Keratinocyte (primary cell): ENCODE results near the gene OR2S2. TPM values are rescaled to one million over a fixed set of nuclear protein-coding genes. Genes with fewer than 3 reads are reported as not detected.

Source experiments
- DNase-seq: peaks from one replicate; pipeline ENCODE4 v3.0.0-alpha.2; 2011; ENCODE audit warnings: low read depth, missing footprints, low spot score
- FAIRE-seq: peaks from 2 replicates; lab custom pipeline; 2011; peaks lifted over from hg19 to GRCh38; lab: Jason Lieb, UNC
- H2AFZ ChIP-seq: 2 replicates; pipeline ENCODE4 v1.6.0; 2012; ENCODE audit warnings: low read length, control low read depth, inconsistent platforms; ENCODE audit not compliant: control insufficient read depth
- H3K27ac ChIP-seq: 2 replicates; pipeline ENCODE4 v1.5.1; 2011; ENCODE audit warnings: low read length; ENCODE audit not compliant: control insufficient read depth, insufficient read depth
- H3K27me3 ChIP-seq: 3 replicates; pipeline ENCODE4 v1.6.0; 2011; ENCODE audit warnings: low read length; ENCODE audit not compliant: control insufficient read depth, insufficient read depth; ENCODE audit errors: extremely low read depth
- H3K36me3 ChIP-seq, 2 experiments: 2 replicates in 1 of 2; 3 replicates in 1 of 2; pipeline ENCODE4 v1.5.1; 2011; ENCODE audit warnings: low read length in 2 of 2, mild to moderate bottlenecking in 1 of 2; ENCODE audit not compliant: control insufficient read depth in 2 of 2, insufficient read depth in 2 of 2; ENCODE audit errors: extremely low read depth in 1 of 2
- H3K4me1 ChIP-seq: 3 replicates; pipeline ENCODE4 v1.5.1; 2011; ENCODE audit warnings: low read length; ENCODE audit not compliant: control insufficient read depth, insufficient read depth; ENCODE audit errors: extremely low read depth
- H3K4me2 ChIP-seq: 3 replicates; pipeline ENCODE4 v1.6.0; 2011; ENCODE audit warnings: low read depth, low read length; ENCODE audit not compliant: control insufficient read depth, insufficient read depth; ENCODE audit errors: extremely low read depth
- H3K4me3 ChIP-seq, 3 experiments: fragments of 200-600 bp in 1 of 3; sonication (generic) in 1 of 3; 2 replicates in 2 of 3; 3 replicates in 1 of 3; pipeline ENCODE4 v1.5.1; 2011 to 2016; ENCODE audit warnings: low read length in 3 of 3, mild to moderate bottlenecking in 3 of 3, control low read depth in 2 of 3, inconsistent platforms in 1 of 3, low read depth in 1 of 3, mixed read lengths in 1 of 3, mixed run types in 1 of 3, moderate library complexity in 1 of 3; ENCODE audit not compliant: control insufficient read depth in 2 of 3, insufficient read depth in 2 of 3; ENCODE audit errors: extremely low read depth in 1 of 3
- H3K79me2 ChIP-seq: 2 replicates; pipeline ENCODE4 v1.6.0; 2012; ENCODE audit warnings: low read length; ENCODE audit not compliant: control insufficient read depth, insufficient read depth
- H3K9ac ChIP-seq: 3 replicates; pipeline ENCODE4 v1.6.0; 2011; ENCODE audit warnings: low read length; ENCODE audit not compliant: control insufficient read depth, insufficient read depth; ENCODE audit errors: extremely low read depth
- H3K9me1 ChIP-seq: 3 replicates; pipeline ENCODE4 v1.6.0; 2011; ENCODE audit warnings: low read length; ENCODE audit not compliant: control insufficient read depth, insufficient read depth; ENCODE audit errors: extremely low read depth
- H3K9me3 ChIP-seq: 2 replicates; pipeline ENCODE4 v1.5.1; 2012; ENCODE audit warnings: low read depth, low read length; ENCODE audit not compliant: control insufficient read depth
- H4K20me1 ChIP-seq: 3 replicates; pipeline ENCODE4 v1.6.0; 2011; ENCODE audit warnings: low read length; ENCODE audit not compliant: control insufficient read depth, insufficient read depth; ENCODE audit errors: extremely low read depth
- CTCF ChIP-seq, 3 experiments: IDR thresholded peaks in 1 of 3; conservative IDR thresholded peaks in 1 of 3; optimal IDR thresholded peaks in 1 of 3; 2 replicates in 2 of 3; 3 replicates in 1 of 3; pipeline versions ENCODE3 to v1.5.1; 2011; ENCODE audit warnings: low read length in 3 of 3, mild to moderate bottlenecking in 3 of 3, moderate library complexity in 2 of 3, control low read depth in 1 of 3, inconsistent platforms in 1 of 3; ENCODE audit not compliant: insufficient read depth in 2 of 3; ENCODE audit errors: extremely low read depth in 1 of 3
- EZH2 ChIP-seq: IDR thresholded peaks from one replicate; pipeline ENCODE4 v1.6.1; 2012; ENCODE audit warnings: inconsistent platforms, mild to moderate bottlenecking, low read length, moderate library complexity
- dilution Hi-C: fragments of 300-500 bp; cut with MboI; formaldehyde crosslinking; loops from one replicate; pipeline ENCODE4 v1.7.0; 2020; ENCODE audit warnings: low sequenced_read_pairs; ENCODE audit not compliant: extremely low pct_ligation_motif_present
- polyA plus RNA-seq, 5 experiments: library from polyadenylated mRNA; depleted of rRNA in 3 of 5; stranded (reverse) in 3 of 5; stranded (forward) in 1 of 5; unstranded in 1 of 5; fragments of >200 nt; gene quantifications; 1 replicate in 1 of 5; 2 replicates in 3 of 5; 3 replicates in 1 of 5; pipeline versions ENCODE4 v1.2.1 to v1.2.3, GENCODE V29; 2011 to 2012; ENCODE audit warnings: missing spikeins in 2 of 5, low read depth in 1 of 5, low replicate concordance in 1 of 5

OR2S2 gene
- polyA plus RNA-seq, 1 donor (not counting 4 experiments of a cell fraction or from before 2014, with no cell fraction given) = not detected

- Histone ChIP-seq H3K4me3 (no peak overlapping the region), H3K4me2 (no peak overlapping the region), H3K4me1 (peaks cover 4% of the 10 kb centered on the region), H3K9me3 (no peaks in the 10 kb centered on the region), H3K9ac (no peak overlapping the region), H4K20me1 (no peaks in the 10 kb centered on the region), H3K27me3 (no peaks in the 10 kb centered on the region), H3K79me2 (no peaks in the 10 kb centered on the region), H2AFZ (no peak overlapping the region), H3K36me3 (no peaks in the 10 kb centered on the region), H3K27ac (no peak overlapping the region), H3K9me1 (no peaks in the 10 kb centered on the region)
- FAIRE-seq (no peak), DNase-seq (no peak)
- no peak for TF ChIP-seq CTCF (optimal IDR thresholded peaks at IDR 0.05 in 1 of 3, IDR thresholded peaks at IDR 0.05 in 1 of 3, conservative IDR thresholded peaks at IDR 0.05 in 1 of 3; ENCODE audit: extremely low read depth in 1 of 3, insufficient read depth in 2 of 3, low read length in 3 of 3)
- TF ChIP-seq EZH2 = no peak
- dilution Hi-C loops = no loop called here
Observed at GRCh38 chr9:35917261-35917660, 40.7 kb downstream of the OR2S2 start.

DNA sequence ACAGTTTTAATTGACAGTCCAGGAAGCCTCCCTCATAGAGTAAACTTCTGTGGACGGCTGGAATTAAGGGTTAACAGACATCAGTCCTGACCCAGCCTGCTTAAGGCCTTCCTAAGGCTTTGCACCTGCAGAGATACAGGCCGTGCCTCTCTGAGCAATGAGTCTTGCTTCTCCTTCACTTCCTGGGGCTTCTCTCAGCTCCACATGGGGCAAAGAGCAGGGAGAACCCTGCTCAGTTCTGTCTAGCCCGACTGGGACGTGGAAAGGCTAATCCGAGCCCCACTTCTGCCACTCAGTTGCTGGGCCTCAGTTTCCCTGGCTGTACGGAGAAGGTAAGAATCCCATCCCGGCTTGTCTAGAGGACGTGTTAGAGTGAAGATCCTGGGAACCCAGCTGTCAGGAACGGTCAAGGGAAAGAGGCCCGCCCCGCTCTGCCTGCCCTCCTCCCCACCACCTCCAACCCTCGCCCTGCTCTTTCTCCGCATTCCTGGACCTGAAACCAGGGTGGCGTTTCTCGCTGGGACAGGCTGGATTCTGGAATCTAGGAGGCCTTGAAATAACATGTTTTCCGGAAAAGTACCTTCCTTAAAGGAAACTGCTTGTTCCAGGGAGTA is 42.2 kb downstream of the OR2S2 start:
- Histone ChIP-seq H2AFZ (no peak overlapping the region), H3K9ac (no peak overlapping the region), H3K4me3 (no peak overlapping the region), H3K4me2 (no peak overlapping the region), H3K36me3 (no peaks in the 10 kb centered on the region), H3K27me3 (no peaks in the 10 kb centered on the region), H3K4me1 (peaks cover 4% of the 10 kb centered on the region), H3K9me3 (no peaks in the 10 kb centered on the region), H3K27ac (no peak overlapping the region), H3K79me2 (no peaks in the 10 kb centered on the region), H4K20me1 (no peaks in the 10 kb centered on the region), H3K9me1 (no peaks in the 10 kb centered on the region)
- TF ChIP-seq CTCF (optimal IDR thresholded peaks at IDR 0.05 in 1 of 3, IDR thresholded peaks at IDR 0.05 in 1 of 3, conservative IDR thresholded peaks at IDR 0.05 in 1 of 3; ENCODE audit: extremely low read depth in 1 of 3, insufficient read depth in 2 of 3, low read length in 3 of 3) = no peak
- TF ChIP-seq EZH2 = no peak
- DNase-seq = no peak
- dilution Hi-C loops = no loop called here
- no peak for FAIRE-seq
